Spleen (tissue), 7 donors: ENCODE measurements around the gene NRXN3.

Source experiments
- CTCF ChIP-seq, 11 experiments: fragments of 200-600 bp in 7 of 11; fragments of 450-650 bp in 4 of 11; sonication (generic) in 4 of 11; IDR thresholded peaks in 8 of 11; conservative IDR thresholded peaks in 3 of 11; 1 replicate in 7 of 11; 2 replicates in 4 of 11; pipeline versions ENCODE4 v1.4.0 to v1.8.0; 2016 to 2021; ENCODE audit warnings: antibody characterized with exemption in 11 of 11, inconsistent platforms in 4 of 11, mild to moderate bottlenecking in 1 of 11
- POLR2A ChIP-seq, 3 donors: fragments of 450-650 bp; IDR thresholded peaks; one replicate each; pipeline ENCODE4 v1.5.1; 2017; ENCODE audit warnings: antibody characterized with exemption in 3 of 3, mild to moderate bottlenecking in 1 of 3
- POLR2AphosphoS5 ChIP-seq, 3 donors: sonication (generic); formaldehyde crosslinking; IDR thresholded peaks; one replicate each; pipeline ENCODE4 v1.5.1; 2017; ENCODE audit warnings: antibody characterized with exemption in 3 of 3
- donor health status: DM: no; HTN: no; CAD: no; lungs with moderate emphysema.
- donor health status: DM: no; HTN: no; CAD: no.
- donor health status: DM: no; HTN: no; CAD: no.

GRCh38 chr14:78947681-78948080 is 777.5 kb downstream of the NRXN3 start:
- TF ChIP-seq CTCF (IDR thresholded peaks at IDR 0.05 in 8 of 11, conservative IDR thresholded peaks at IDR 0.05 in 3 of 11) (no peak), POLR2AphosphoS5 (IDR thresholded peaks at IDR 0.05) (no peak), POLR2A (IDR thresholded peaks at IDR 0.05) (no peak)
